Esophagus (tissue), 2 donors: ENCODE results near the gene GUCY1A1. TPM values are rescaled to one million over a fixed set of nuclear protein-coding genes. Genes with fewer than 3 reads are reported as not detected.

ENCODE experiments used
- H3K27ac ChIP-seq, 2 donors: one replicate each; pipeline ENCODE4 v1.5.1; 2013; ENCODE audit warnings: low read depth in 2 of 2, mild to moderate bottlenecking in 2 of 2, inconsistent platforms in 1 of 2, low read length in 1 of 2, moderate library complexity in 1 of 2
- H3K27me3 ChIP-seq, 2 donors: one replicate each; pipeline ENCODE4 v1.6.1; 2013; ENCODE audit warnings: low read length in 2 of 2, control low read depth in 1 of 2, mild to moderate bottlenecking in 1 of 2; ENCODE audit not compliant: insufficient read depth in 2 of 2, control insufficient read depth in 1 of 2
- H3K36me3 ChIP-seq, 2 donors: one replicate each; pipeline ENCODE4 v1.6.1; 2013; ENCODE audit warnings: low read length in 1 of 2; ENCODE audit not compliant: control insufficient read depth in 2 of 2, insufficient read depth in 2 of 2
- H3K4me1 ChIP-seq, 2 donors: one replicate each; pipeline ENCODE4 v1.6.1; 2013; ENCODE audit warnings: low read length in 1 of 2; ENCODE audit not compliant: control insufficient read depth in 2 of 2, insufficient read depth in 2 of 2
- H3K4me3 ChIP-seq, 2 donors: one replicate each; pipeline ENCODE4 v1.5.1; 2013; ENCODE audit warnings: low read length in 2 of 2, mild to moderate bottlenecking in 2 of 2, low read depth in 1 of 2, moderate library complexity in 1 of 2
- H3K9me3 ChIP-seq, 2 donors: one replicate each; pipeline ENCODE4 v1.6.1; 2013; ENCODE audit warnings: mild to moderate bottlenecking in 2 of 2, low read depth in 1 of 2, low read length in 1 of 2, moderate library complexity in 1 of 2; ENCODE audit not compliant: control insufficient read depth in 2 of 2, insufficient read depth in 1 of 2
- WGBS, 2 donors: extraction: QIAGEN DNeasy Blood & Tissue Kit; methylation state at CpG; one replicate each; pipeline ENCODE4 v1.1.7; 2013; 5-methylcytosine and 5-hydroxymethylcytosine counted together
- polyA plus RNA-seq, 2 donors: library from polyadenylated mRNA; stranded (reverse); fragments of 200-250 nt; gene quantifications; one replicate each; pipeline ENCODE4 v1.2.3, GENCODE V29; 2013
- donor health status: healthy with polysubstance abuse.
- donor health status: Bipolar disorder and iron deficiency.

Gene GUCY1A1
- polyA plus RNA-seq, 2 donors, result 0.67 to 0.81 TPM

- Histone ChIP-seq H3K36me3 (peaks cover 0 to 2% of the 10 kb centered on the region in 2 donors), H3K4me1 (no peaks in the 10 kb centered on the region), H3K4me3 (no peak overlapping the region), H3K27ac (no peak overlapping the region), H3K9me3 (no peaks in the 10 kb centered on the region), H3K27me3 (no peaks in the 10 kb centered on the region)
- 89 to 92% methylated on average over 2 of the region's 2 CpGs for WGBS, 2 donors
These were observed 35.2 kb downstream of the GUCY1A1 start for GRCh38 chr4:155701827-155702226.

DNA sequence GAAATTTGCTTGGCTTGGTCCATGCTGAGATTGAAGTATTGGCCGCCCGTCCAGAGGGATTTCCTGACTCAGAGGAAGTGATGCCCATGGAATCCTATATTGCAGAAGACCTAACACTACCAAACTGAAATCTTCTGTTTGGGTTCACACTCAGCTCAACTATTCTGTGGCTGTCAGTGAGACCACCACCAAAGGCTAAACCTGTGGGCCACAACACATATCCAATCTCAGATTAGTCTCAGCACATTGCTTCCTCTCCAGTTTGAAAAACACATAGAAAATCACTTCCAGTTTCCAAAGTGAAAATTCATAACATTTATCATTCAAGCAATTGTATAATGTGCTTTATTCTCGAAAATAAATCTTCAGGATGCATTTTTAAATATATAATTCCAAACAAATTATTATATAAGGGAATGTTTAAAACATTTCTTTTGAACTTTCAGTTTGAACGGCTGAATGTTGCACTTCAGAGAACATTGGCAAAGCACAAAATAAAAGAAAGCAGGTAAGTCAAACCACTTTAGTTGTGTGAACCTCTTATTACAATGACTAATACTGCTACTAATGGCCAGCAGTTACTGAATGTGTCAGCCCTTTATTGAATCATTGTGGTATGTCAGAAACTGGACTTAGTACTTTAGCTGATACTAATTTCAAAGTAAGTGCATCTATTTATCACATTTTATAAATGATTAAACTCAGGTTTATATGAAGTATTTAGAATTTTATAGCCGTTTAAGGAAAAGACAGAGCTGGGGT, 37.0 kb downstream of the GUCY1A1 start:
- H3K9me3 ChIP-seq, result no peaks in the 10 kb centered on the region
- H3K27ac ChIP-seq, result no peak overlapping the region
- WGBS, 2 donors, result 83 to 84% methylated on average over 5 of the region's 5 CpGs
- H3K27me3 ChIP-seq, result no peaks in the 10 kb centered on the region
- no peaks in the 10 kb centered on the region for H3K36me3 ChIP-seq
- H3K4me3 ChIP-seq, result no peak overlapping the region
- no peaks in the 10 kb centered on the region for H3K4me1 ChIP-seq

GRCh38 chr4:155704841-155705404, 38.3 kb downstream of the GUCY1A1 start:
- no peaks in the 10 kb centered on the region for H3K27me3 ChIP-seq
- no peak overlapping the region for H3K4me3 ChIP-seq
- H3K27ac ChIP-seq, result no peak overlapping the region
- H3K9me3 ChIP-seq, result no peaks in the 10 kb centered on the region
- H3K36me3 ChIP-seq, result no peaks in the 10 kb centered on the region
- WGBS, 2 donors, result 84 to 90% methylated on average over 12 of the region's 12 CpGs
- H3K4me1 ChIP-seq, result no peaks in the 10 kb centered on the region

- Histone ChIP-seq H3K9me3 (no peaks in the 10 kb centered on the region), H3K4me3 (no peak overlapping the region), H3K36me3 (no peaks in the 10 kb centered on the region), H3K27ac (no peak overlapping the region), H3K4me1 (no peaks in the 10 kb centered on the region), H3K27me3 (no peaks in the 10 kb centered on the region)
- 24 to 30% methylated on average over 2 of the region's 2 CpGs for WGBS, 2 donors
These were observed 39.0 kb downstream of the GUCY1A1 start for GRCh38 chr4:155705664-155706063.

DNA sequence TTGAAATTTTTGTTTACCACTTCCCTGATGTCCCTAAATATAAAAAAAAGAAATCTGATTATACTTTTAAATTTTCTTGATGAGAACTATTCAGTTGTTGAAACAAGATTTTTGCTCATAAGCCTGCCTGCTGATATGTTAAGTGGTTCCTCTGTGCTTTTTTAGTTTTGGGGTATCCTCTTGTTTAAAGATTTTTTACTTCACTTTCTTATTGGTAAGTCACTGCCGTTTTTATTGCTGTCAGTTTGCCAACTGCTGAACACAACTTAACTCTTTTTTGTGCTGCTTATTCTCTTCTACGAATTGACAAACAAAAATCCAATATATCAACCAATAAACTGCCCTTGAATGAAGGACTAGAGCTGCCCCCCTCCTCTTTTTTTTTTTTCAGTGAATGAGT, 39.5 kb downstream of the GUCY1A1 start:
- H3K4me1 ChIP-seq, result no peaks in the 10 kb centered on the region
- no peak overlapping the region for H3K4me3 ChIP-seq
- H3K9me3 ChIP-seq, result no peaks in the 10 kb centered on the region
- H3K27ac ChIP-seq, result no peak overlapping the region
- no peaks in the 10 kb centered on the region for H3K36me3 ChIP-seq
- H3K27me3 ChIP-seq, result no peaks in the 10 kb centered on the region
- WGBS, 2 donors, result 31 to 39% methylated on average over 2 of the region's 2 CpGs

GRCh38 chr4:155707251-155707650, 40.6 kb downstream of the GUCY1A1 start:
- Histone ChIP-seq H3K4me1 (no peaks in the 10 kb centered on the region), H3K36me3 (no peaks in the 10 kb centered on the region), H3K9me3 (no peaks in the 10 kb centered on the region), H3K27me3 (no peaks in the 10 kb centered on the region), H3K4me3 (no peak overlapping the region), H3K27ac (no peak overlapping the region)
- WGBS, 2 donors, result 90 to 95% methylated on average over 5 of the region's 5 CpGs

DNA sequence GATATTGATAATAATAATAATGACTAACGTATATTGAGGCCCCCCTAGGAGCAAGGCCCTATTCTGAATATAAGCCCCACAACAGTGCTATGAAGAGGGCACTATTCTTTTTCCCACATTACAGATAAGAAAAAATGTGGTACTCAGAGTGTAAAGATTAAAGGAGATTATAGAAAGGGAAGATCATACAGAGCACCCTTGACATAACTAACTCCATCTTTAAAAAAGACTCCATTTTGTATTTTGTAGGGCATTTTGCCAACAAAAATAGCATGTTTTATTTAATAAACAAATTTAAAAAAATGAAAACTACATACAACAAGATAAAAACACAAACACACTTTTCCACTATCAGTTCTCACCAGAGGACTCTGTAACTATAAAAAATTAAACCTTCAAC, 42.1 kb downstream of the GUCY1A1 start:
- H3K36me3 ChIP-seq, result no peaks in the 10 kb centered on the region
- no peak overlapping the region for H3K4me3 ChIP-seq
- H3K9me3 ChIP-seq, result no peaks in the 10 kb centered on the region
- no peak overlapping the region for H3K27ac ChIP-seq
- H3K27me3 ChIP-seq, result no peaks in the 10 kb centered on the region
- H3K4me1 ChIP-seq, result no peaks in the 10 kb centered on the region
- WGBS, 2 donors, result 83 to 85% methylated on average over 1 of the region's 1 CpG

DNA sequence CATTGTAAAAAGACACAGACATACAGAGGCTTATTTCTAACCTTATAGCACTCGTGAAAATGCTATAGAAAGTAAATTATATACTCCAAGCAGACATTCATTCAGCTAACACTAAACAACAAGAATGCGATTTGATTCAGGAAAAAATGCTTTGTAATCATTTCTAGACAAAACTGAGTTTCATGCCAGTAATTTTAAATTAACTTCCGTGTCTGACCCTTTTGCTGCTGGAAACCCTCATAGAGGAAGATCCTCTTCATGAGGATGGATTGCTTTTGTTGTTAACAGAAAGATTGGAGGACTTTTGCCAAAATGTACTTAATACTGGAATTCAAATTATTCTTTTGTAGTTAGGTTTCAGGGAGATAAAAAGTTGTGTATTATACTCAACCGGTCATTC, 43.3 kb downstream of the GUCY1A1 start:
- H3K4me3 ChIP-seq, result no peak overlapping the region
- no peaks in the 10 kb centered on the region for H3K36me3 ChIP-seq
- H3K4me1 ChIP-seq, result no peaks in the 10 kb centered on the region
- WGBS, 2 donors, result 61 to 67% methylated on average over 4 of the region's 4 CpGs
- no peaks in the 10 kb centered on the region for H3K27me3 ChIP-seq
- no peak overlapping the region for H3K27ac ChIP-seq
- H3K9me3 ChIP-seq, result no peaks in the 10 kb centered on the region

DNA sequence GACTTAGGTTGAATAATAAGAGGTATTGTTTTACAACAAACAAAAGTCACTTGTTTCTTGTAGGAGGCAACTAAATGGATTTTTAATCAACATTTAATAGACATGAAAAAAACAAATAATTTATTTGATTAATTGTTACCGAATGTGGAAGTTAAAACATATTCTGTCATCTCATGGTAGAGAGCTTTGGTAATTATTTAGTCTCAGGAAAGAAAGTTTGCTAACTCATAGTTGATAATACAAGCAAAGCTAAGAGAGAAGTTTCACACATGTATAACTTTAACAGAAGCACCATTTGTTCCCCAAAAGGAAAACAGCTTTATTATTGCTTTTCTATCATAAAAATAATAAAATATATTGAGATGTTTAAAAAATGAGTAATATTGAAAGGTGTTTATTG, 44.9 kb downstream of the GUCY1A1 start:
- Histone ChIP-seq H3K9me3 (no peaks in the 10 kb centered on the region), H3K4me3 (no peak overlapping the region), H3K27me3 (no peaks in the 10 kb centered on the region), H3K4me1 (no peaks in the 10 kb centered on the region), H3K27ac (no peak overlapping the region), H3K36me3 (no peaks in the 10 kb centered on the region)
- 57 to 70% methylated on average over 1 of the region's 1 CpG for WGBS, 2 donors

- Histone ChIP-seq H3K36me3 (no peaks in the 10 kb centered on the region), H3K4me3 (no peak overlapping the region), H3K9me3 (no peaks in the 10 kb centered on the region), H3K4me1 (no peaks in the 10 kb centered on the region), H3K27ac (no peak overlapping the region), H3K27me3 (no peaks in the 10 kb centered on the region)
- WGBS, 2 donors, result 74 to 80% methylated on average over 3 of the region's 3 CpGs
These were observed 46.2 kb downstream of the GUCY1A1 start for GRCh38 chr4:155712846-155713245.
